SU-DHL-6 (cell line): Measurements from ENCODE around the gene H2BK1.

Source experiments
- EZH2phosphoT487 ChIP-seq: fragments of 200-600 bp; sonication (generic), shearing (Covaris generic); conservative IDR thresholded peaks from 2 replicates; pipeline ENCODE4 v1.6.1; 2018; ENCODE audit warnings: mild to moderate bottlenecking, antibody characterized with exemption, low read length, moderate library complexity, mixed read lengths
- TF ChIP-seq, protein P1 (sequence below): fragments of 200-600 bp; sonication (generic); IDR thresholded peaks from one replicate; pipeline ENCODE4 v1.5.1; 2017; ENCODE audit warnings: antibody characterized with exemption, mild to moderate bottlenecking, low read length, moderate library complexity; ENCODE audit not compliant: insufficient read depth, poor library complexity, severe bottlenecking

DNA sequence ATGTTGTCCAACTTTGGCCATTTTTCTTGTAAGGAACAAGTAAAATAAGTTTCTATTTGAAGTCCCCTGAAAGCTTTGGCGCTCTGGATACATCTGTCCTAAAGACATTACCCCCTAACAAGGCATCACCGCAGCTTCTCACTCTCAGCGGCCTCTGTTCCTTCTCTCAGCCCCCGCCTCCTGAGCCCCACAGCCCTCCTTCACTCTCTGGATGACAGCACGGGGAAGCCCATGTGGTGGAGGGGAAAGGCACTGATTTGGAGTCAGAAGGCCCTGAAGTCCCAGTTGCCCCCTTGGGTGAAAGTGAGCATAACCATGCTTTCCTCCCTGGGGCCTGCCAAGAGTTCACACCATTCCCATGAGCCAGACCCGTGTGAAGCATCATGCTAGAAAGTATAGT lies 4.6 kb downstream of the H2BK1 start:
- TF ChIP-seq, protein P1, sequence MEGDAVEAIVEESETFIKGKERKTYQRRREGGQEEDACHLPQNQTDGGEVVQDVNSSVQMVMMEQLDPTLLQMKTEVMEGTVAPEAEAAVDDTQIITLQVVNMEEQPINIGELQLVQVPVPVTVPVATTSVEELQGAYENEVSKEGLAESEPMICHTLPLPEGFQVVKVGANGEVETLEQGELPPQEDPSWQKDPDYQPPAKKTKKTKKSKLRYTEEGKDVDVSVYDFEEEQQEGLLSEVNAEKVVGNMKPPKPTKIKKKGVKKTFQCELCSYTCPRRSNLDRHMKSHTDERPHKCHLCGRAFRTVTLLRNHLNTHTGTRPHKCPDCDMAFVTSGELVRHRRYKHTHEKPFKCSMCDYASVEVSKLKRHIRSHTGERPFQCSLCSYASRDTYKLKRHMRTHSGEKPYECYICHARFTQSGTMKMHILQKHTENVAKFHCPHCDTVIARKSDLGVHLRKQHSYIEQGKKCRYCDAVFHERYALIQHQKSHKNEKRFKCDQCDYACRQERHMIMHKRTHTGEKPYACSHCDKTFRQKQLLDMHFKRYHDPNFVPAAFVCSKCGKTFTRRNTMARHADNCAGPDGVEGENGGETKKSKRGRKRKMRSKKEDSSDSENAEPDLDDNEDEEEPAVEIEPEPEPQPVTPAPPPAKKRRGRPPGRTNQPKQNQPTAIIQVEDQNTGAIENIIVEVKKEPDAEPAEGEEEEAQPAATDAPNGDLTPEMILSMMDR = no peak
- no peak for TF ChIP-seq EZH2phosphoT487
